Activated T-helper 1 cell treated with anti-CD3 and anti-CD28 coated beads, Interleukin-2, amount 50 U/mL, for 16 hours (primary cell): Measurements from ENCODE around the gene AFM.

Source experiments
- DNase-seq, 2 donors: peaks; one replicate each; pipeline ENCODE4 v3.0.0-alpha.2; 2020; ENCODE audit warnings: low read depth in 1 of 2, low spot score in 1 of 2

AFM gene

GRCh38 chr4:73481358-73481757 is at the start of gene AFM:
AFM (plus strand) TSS chr4:73481745; CDS start chr4:73481776, 31 bp downstream.
- DNase-seq = no peak

- DNase-seq = no peak
Observed at GRCh38 chr4:73431813-73432168, 49.8 kb upstream of the AFM start.

GRCh38 chr4:73432169-73433000 is 49.2 kb upstream of the AFM start:
- no peak for DNase-seq

DNA sequence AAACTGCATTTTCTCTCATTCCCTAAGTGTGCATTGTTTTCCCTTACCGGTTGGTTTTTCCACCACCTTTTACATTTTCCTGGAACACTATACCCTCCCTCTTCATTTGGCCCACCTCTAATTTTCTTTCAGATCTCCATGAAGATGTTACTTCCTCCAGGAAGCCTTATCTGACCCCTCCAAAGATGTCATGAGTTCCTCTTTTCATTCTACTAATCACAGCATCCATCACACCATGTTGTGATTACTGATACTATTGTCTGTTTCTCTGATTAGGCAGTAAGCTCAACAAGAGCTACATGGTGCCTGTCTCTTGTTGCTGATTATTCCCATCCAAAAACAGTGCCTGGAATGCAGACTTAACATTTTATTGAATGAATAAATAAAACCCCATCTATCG is 48.4 kb upstream of the AFM start:
- no peak for DNase-seq

- no peak for DNase-seq
Observed at GRCh38 chr4:73434311-73434710, 47.2 kb upstream of the AFM start.

GRCh38 chr4:73435984-73436383 is 45.6 kb upstream of the AFM start, which contains the start of gene AFP:
AFP (plus strand) TSS chr4:73436221; CDS start chr4:73436263, 42 bp downstream.
- no peak for DNase-seq

DNA sequence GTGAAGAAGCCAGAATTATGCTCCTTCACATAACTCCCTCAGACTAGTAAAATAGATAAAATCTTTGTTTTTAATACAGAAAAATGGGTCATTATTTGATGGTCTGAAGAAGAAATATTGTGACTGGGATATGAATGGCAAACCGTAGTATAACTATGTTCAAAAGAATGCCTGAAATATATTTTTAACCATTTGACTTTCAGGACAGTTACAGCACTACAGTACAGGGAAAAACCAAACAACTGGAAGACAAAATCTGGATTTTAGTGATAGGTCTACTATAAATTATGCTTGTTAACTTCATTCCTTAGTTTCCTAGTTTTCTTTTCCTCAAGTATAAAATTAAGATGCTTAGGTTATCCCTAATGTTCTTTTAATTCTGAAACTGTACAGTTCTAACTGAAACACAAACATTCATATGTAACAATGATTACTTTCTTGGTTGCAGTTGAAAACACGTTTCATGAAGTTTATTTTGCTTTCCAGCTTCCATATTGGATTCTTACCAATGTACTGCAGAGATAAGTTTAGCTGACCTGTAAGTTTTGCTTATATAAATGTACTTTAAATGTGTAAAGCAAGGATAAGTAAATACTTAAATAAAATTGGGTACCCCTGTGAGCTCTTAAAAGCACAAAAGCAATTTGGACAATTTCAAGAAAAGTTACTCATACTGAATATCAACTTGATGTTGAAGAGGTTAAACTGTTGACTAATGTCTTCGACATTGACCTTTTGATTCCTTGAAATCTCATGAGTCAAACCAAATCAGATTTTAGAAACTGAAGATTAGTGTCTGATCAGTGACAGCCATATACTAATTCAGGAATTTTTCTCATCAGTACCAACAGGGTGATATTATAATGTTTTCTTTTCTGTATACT is 44.6 kb upstream of the AFM start:
- no peak for DNase-seq

DNA sequence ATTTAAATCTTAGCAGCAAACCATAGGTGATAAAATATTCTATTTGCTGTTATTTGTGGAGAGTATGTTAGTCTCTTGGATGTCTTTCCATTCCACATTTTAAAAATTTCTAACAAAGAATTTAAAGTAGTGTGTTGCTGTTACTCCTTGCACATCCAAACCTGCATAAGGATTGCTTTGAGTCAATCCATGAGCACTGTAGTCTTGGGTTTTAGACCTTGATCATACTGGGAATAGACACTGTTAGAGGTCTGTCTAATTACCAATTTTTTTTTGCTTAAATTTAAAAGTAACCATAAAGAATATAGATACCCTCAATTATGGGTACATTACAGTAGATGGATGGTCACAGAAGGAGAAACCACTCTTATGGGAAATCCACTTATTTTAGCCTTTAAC is 44.0 kb upstream of the AFM start:
- no peak for DNase-seq

GRCh38 chr4:73438048-73438447 is 43.5 kb upstream of the AFM start:
- no peak for DNase-seq

- no peak for DNase-seq
Observed at GRCh38 chr4:73438582-73439215, 42.8 kb upstream of the AFM start.

DNA sequence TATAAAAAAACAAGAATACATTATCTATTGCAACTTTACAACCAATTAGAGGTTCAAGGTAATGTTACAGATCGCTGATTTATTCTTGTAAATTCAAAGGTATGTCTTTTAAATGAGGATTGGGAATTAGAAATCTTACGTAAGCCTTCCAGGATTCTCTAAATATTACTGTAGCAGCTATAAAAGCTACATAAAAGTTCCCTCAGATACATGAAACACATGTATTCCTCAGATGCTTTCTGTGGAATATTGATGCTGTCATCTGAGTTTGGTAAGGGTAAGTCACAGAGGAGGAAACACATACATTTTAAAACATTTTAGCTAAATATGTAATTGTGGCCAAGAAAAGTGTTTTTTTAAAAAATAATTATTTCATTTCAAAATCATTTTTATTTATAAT is 42.1 kb upstream of the AFM start:
- no peak for DNase-seq

- no peak for DNase-seq
Observed at GRCh38 chr4:73439991-73440390, 41.6 kb upstream of the AFM start.

DNA sequence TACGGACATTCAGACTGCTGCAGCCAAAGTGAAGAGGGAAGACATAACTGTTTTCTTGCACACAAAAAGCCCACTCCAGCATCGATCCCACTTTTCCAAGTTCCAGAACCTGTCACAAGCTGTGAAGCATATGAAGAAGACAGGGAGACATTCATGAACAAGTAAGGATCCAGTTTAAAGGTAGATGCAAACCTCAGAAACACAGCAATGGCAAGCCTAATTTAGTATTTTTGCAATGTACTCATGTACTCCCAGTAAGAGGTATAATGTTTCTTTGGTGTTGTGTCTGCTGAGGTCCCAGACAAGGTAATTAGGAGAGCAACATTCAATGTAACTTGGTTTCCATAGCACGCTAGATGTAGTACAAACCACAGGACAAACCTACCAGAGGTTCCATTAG is 40.9 kb upstream of the AFM start:
- DNase-seq = no peak

DNA sequence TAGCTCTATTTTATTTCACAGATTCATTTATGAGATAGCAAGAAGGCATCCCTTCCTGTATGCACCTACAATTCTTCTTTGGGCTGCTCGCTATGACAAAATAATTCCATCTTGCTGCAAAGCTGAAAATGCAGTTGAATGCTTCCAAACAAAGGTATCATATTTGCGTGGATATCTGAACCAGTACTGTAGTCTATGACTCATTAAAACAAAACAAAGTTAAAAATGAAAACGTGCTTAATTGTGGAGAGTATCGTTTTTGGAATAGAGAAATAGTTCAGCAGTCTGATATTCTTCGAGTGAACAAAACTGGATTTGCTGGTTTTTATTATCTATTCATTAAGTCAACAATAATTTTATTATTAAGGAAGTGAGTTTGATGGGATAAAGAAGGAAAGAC is 39.3 kb upstream of the AFM start:
- no peak for DNase-seq

GRCh38 chr4:73443224-73443623 is 38.3 kb upstream of the AFM start:
- DNase-seq = no peak

GRCh38 chr4:73445383-73446335 is 35.9 kb upstream of the AFM start:
- no peak for DNase-seq

- no peak for DNase-seq
Observed at GRCh38 chr4:73446336-73446938, 35.1 kb upstream of the AFM start.

GRCh38 chr4:73447671-73448070 is 33.9 kb upstream of the AFM start:
- no peak for DNase-seq

DNA sequence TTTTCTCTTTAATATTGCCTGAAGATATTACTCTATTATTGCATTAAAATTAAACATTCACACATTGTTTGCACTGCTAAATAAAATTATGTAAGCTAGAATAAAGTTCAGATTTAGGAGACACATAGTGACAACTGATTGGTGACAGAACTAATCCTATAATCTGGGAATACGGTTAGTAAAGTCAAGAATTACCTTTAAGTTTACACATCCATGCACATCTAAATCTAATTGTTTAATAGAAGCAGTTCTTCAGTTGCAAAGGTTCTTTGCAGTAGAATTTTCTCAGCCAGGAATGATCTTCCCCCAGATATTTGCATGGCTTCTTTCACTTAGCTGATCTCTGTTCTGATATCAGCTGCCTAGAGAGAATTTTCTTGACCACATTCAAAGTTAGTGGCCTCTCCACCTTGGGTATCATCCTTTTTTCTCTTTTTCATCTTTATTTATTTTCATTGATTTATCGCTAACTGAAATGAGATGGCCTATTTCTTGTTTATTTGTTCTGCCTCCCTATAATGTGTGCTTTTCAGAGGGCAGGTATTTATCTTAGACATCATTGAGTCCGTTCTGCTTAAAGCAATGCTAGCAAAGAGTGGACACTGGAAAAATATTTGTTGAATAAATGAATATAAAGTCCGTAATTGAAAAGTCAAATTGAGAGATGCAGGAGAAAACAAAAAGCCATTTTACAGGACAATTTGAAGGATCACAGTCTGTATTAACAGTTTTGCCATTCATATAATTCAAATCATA is 32.9 kb upstream of the AFM start:
- DNase-seq = no peak
